ENCODE results near the gene ALK.

- TF ChIP-seq, protein P1, sequence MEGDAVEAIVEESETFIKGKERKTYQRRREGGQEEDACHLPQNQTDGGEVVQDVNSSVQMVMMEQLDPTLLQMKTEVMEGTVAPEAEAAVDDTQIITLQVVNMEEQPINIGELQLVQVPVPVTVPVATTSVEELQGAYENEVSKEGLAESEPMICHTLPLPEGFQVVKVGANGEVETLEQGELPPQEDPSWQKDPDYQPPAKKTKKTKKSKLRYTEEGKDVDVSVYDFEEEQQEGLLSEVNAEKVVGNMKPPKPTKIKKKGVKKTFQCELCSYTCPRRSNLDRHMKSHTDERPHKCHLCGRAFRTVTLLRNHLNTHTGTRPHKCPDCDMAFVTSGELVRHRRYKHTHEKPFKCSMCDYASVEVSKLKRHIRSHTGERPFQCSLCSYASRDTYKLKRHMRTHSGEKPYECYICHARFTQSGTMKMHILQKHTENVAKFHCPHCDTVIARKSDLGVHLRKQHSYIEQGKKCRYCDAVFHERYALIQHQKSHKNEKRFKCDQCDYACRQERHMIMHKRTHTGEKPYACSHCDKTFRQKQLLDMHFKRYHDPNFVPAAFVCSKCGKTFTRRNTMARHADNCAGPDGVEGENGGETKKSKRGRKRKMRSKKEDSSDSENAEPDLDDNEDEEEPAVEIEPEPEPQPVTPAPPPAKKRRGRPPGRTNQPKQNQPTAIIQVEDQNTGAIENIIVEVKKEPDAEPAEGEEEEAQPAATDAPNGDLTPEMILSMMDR (IDR thresholded peaks at IDR 0.05) = no peak
- TF ChIP-seq POLR2A (IDR thresholded peaks at IDR 0.05) = no peak
These were observed 591.5 kb downstream of the ALK start for GRCh38 chr2:29329899-29330298.
